ENCODE results near the gene FAF1. TPM values are rescaled to one million over a fixed set of nuclear protein-coding genes. Genes with fewer than 3 reads are reported as not detected.

FAF1 gene
- total RNA-seq, 4 donors from 2014 or later: 33.8 to 55.8 (median 45.6) TPM

- intact Hi-C loops (cut with DNase I; ENCODE audit: low total_unique reads): loop anchor here (5.0 kb wide), 1 partner anchor 582 kb away; no protein-coding TSS in a partner anchor
- DNase-seq (ENCODE audit: low spot score in 2 of 2): no peak
- no peak overlapping the region for H3K4me3 ChIP-seq (ENCODE audit: low read depth, poor library complexity, severe bottlenecking)
- WGBS, 2 donors: 64 to 75% methylated on average over 1 of the region's 1 CpG
- no peak for TF ChIP-seq POLR2A (IDR thresholded peaks at IDR 0.05)
- TF ChIP-seq, protein P1, sequence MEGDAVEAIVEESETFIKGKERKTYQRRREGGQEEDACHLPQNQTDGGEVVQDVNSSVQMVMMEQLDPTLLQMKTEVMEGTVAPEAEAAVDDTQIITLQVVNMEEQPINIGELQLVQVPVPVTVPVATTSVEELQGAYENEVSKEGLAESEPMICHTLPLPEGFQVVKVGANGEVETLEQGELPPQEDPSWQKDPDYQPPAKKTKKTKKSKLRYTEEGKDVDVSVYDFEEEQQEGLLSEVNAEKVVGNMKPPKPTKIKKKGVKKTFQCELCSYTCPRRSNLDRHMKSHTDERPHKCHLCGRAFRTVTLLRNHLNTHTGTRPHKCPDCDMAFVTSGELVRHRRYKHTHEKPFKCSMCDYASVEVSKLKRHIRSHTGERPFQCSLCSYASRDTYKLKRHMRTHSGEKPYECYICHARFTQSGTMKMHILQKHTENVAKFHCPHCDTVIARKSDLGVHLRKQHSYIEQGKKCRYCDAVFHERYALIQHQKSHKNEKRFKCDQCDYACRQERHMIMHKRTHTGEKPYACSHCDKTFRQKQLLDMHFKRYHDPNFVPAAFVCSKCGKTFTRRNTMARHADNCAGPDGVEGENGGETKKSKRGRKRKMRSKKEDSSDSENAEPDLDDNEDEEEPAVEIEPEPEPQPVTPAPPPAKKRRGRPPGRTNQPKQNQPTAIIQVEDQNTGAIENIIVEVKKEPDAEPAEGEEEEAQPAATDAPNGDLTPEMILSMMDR (IDR thresholded peaks at IDR 0.05): no peak
These were observed 19.9 kb upstream of the FAF1 start for GRCh38 chr1:50979937-50980336.

GRCh38 chr1:50978852-50979781 lies 19.1 kb upstream of the FAF1 start:
- no peak for DNase-seq (ENCODE audit: low spot score in 2 of 2)
- H3K4me3 ChIP-seq (ENCODE audit: low read depth, poor library complexity, severe bottlenecking): no peak overlapping the region
- intact Hi-C loops (cut with DNase I; ENCODE audit: low total_unique reads): no loop called here
- TF ChIP-seq, protein P1 (IDR thresholded peaks at IDR 0.05): no peak
- no peak for TF ChIP-seq POLR2A (IDR thresholded peaks at IDR 0.05)
- WGBS, 2 donors: 29 to 35% methylated on average over 10 of the region's 10 CpGs

GRCh38 chr1:50978144-50978851 lies 18.2 kb upstream of the FAF1 start:
- no peak for TF ChIP-seq POLR2A (IDR thresholded peaks at IDR 0.05)
- TF ChIP-seq, protein P1 (IDR thresholded peaks at IDR 0.05): no peak
- WGBS, 2 donors: 4 to 12% methylated on average over 27 to 35 of the region's 42 CpGs
- intact Hi-C loops (cut with DNase I; ENCODE audit: low total_unique reads): no loop called here
- peak overlapping the region; percentile 72 for H3K4me3 ChIP-seq (ENCODE audit: low read depth, poor library complexity, severe bottlenecking)
- DNase-seq (ENCODE audit: low spot score in 2 of 2): peak in 1 of 2 donors; percentile 92

DNA sequence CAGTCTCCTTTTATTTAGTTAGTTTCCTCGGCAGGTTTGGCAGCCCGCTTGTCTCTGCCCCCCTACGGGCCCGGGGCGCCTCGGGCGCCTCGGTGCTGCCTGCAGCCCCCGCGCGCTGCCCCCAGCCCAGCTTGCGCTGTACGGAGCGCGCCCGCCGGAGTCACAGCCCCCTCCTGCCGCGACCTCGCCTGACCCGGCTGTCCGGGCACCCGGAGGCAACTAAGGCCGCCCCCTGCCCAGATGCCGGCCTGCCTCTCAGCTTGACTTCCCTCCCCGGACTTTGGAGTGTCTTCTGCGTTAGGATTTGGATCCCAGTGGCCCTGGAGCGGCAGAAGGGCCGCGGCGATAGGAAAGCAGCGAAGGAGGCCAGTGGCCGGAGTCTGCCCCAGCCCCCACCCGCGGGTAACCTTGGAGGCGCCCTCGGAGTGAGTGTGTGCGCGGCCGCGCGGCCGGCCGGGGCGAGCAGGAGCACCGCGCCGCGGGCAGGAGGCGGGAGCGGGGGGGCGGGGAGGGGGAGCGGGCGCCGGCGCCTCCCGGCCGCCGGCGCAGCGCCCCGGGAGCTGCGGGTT lies 17.6 kb upstream of the FAF1 start:
- WGBS, 2 donors: 0% methylated on average over 27 to 48 of the region's 63 CpGs
- intact Hi-C loops (cut with DNase I; ENCODE audit: low total_unique reads): no loop called here
- peak in 1 of 2 donors; percentile 89 for DNase-seq (ENCODE audit: low spot score in 2 of 2)
- H3K4me3 ChIP-seq (ENCODE audit: low read depth, poor library complexity, severe bottlenecking): peak overlapping the region; percentile 72
- TF ChIP-seq, protein P1 (IDR thresholded peaks at IDR 0.05): no peak
- no peak for TF ChIP-seq POLR2A (IDR thresholded peaks at IDR 0.05)

DNA sequence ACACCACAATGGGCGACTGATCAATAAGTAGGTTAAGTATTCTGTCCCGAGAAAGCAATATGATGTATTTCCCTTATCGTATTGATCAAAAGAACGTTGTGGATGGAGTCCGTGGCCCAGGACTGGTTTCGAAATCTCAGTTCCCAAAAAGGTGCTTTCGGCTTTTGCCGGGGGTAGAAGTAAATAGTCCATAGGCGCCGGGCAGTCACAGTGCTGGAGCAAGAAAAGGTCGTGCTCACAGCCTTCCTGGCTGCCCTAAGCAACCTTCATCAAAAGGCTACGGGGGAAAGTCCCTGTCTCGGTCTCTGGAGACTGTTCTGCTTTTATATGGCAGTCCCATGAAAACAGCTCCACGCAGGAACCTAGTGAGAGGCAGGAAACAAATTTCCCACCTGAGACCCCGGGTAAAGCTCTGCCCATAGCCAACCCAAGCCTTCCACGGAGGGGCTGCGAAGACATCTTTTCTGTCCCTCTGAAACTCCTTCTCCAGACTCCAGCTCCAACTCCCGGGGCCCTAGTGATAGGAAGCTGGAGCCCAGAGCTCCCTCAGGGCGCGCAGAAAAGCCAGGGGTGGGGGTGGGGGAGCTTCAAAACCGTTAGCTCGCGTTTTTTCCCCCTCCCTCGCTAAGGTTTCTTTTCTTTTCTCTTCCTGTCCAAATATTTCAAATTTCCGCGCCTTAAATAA lies 17.0 kb upstream of the FAF1 start:
- TF ChIP-seq, protein P1 (IDR thresholded peaks at IDR 0.05): no peak
- TF ChIP-seq POLR2A (IDR thresholded peaks at IDR 0.05): no peak
- WGBS, 2 donors: 4 to 6% methylated on average over 26 of the region's 26 CpGs
- peak overlapping the region; percentile 72 for H3K4me3 ChIP-seq (ENCODE audit: low read depth, poor library complexity, severe bottlenecking)
- intact Hi-C loops (cut with DNase I; ENCODE audit: low total_unique reads): no loop called here
- DNase-seq (ENCODE audit: low spot score in 2 of 2): no peak

Data from lower leg skin (tissue), 4 donors.